GM12878 (cell line): ENCODE data around the gene HMCN2.

Experiments
- EGR1 ChIP-seq, 2 experiments: IDR thresholded peaks; 1 replicate in 1 of 2; 2 replicates in 1 of 2; pipeline ENCODE4 v1.6.1; 2011 to 2012; ENCODE audit warnings: low read depth in 2 of 2, low read length in 2 of 2, borderline replicate concordance in 1 of 2, mild to moderate bottlenecking in 1 of 2, moderate library complexity in 1 of 2
- SMAD1 ChIP-seq: fragments of 450-650 bp; IDR thresholded peaks from 2 replicates; pipeline ENCODE4 v1.6.1; 2018; ENCODE audit warnings: mild to moderate bottlenecking, low read depth; ENCODE audit not compliant: partially characterized antibody
- TCF3 ChIP-seq: IDR thresholded peaks from 2 replicates; pipeline ENCODE4 v1.6.1; 2012; ENCODE audit warnings: low read depth, mild to moderate bottlenecking, low read length, borderline replicate concordance; ENCODE audit not compliant: insufficient read depth
- YY1 ChIP-seq: IDR thresholded peaks from 2 replicates; pipeline ENCODE4 v1.6.1; 2011; ENCODE audit warnings: low read depth, mild to moderate bottlenecking, low read length
- TF ChIP-seq, protein P1 (sequence below), 3 experiments: IDR thresholded peaks in 2 of 3; conservative IDR thresholded peaks in 1 of 3; 2 replicates each; pipeline ENCODE4 v1.5.1; 2011; ENCODE audit warnings: low read depth in 3 of 3, low read length in 3 of 3, mild to moderate bottlenecking in 3 of 3, control low read depth in 2 of 3, moderate library complexity in 2 of 3, inconsistent platforms in 1 of 3, mixed read lengths in 1 of 3; ENCODE audit not compliant: control insufficient read depth in 2 of 3, insufficient read depth in 1 of 3; ENCODE audit errors: extremely low read depth in 1 of 3

GRCh38 chr9:130395810-130396435, 130.4 kb downstream of the HMCN2 start:
- no peak for TF ChIP-seq TCF3
- no peak for TF ChIP-seq EGR1 (IDR thresholded peaks at IDR 0.05; ENCODE audit: borderline replicate concordance in 1 of 2, low read depth in 2 of 2, low read length in 2 of 2)
- TF ChIP-seq SMAD1, result no peak
- TF ChIP-seq, protein P1, sequence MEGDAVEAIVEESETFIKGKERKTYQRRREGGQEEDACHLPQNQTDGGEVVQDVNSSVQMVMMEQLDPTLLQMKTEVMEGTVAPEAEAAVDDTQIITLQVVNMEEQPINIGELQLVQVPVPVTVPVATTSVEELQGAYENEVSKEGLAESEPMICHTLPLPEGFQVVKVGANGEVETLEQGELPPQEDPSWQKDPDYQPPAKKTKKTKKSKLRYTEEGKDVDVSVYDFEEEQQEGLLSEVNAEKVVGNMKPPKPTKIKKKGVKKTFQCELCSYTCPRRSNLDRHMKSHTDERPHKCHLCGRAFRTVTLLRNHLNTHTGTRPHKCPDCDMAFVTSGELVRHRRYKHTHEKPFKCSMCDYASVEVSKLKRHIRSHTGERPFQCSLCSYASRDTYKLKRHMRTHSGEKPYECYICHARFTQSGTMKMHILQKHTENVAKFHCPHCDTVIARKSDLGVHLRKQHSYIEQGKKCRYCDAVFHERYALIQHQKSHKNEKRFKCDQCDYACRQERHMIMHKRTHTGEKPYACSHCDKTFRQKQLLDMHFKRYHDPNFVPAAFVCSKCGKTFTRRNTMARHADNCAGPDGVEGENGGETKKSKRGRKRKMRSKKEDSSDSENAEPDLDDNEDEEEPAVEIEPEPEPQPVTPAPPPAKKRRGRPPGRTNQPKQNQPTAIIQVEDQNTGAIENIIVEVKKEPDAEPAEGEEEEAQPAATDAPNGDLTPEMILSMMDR (IDR thresholded peaks at IDR 0.05 in 2 of 3, conservative IDR thresholded peaks at IDR 0.05 in 1 of 3; ENCODE audit: control insufficient read depth in 2 of 3, extremely low read depth in 1 of 3, insufficient read depth in 1 of 3, low read depth in 3 of 3, low read length in 3 of 3), result no peak
- no peak for TF ChIP-seq YY1
